SK-N-SH (cell line): ENCODE measurements around the gene SLC35D2. TPM values are rescaled to one million over a fixed set of nuclear protein-coding genes. Genes with fewer than 3 reads are reported as not detected.
"Not testable (repeated sequence)": the region's sequence is repeated elsewhere in the genome, so short reads cannot be mapped to it uniquely, and the experiment has no call there.

Experiments used
- CTCF ChIA-PET: fragments of 300-600, 350-600 bp; formaldehyde crosslinking; extraction: SDS; loops from one replicate; lab custom pipeline; 2021; lab: Yijun Ruan, JAX
- POLR2A ChIA-PET: fragments of 350-600 bp; sonication (Branson Sonifier 250); formaldehyde crosslinking; extraction: SDS; loops from one replicate; lab custom pipeline; 2020; ENCODE audit warnings: antibody characterized with exemption, inconsistent platforms; lab: Yijun Ruan, JAX
- DNase-seq: peaks from one replicate; pipeline ENCODE4 v3.0.0; 2012
- H2AFZ ChIP-seq: fragments of 200-600 bp; sonication (generic); 2 replicates; pipeline ENCODE4 v1.8.1; 2016; ENCODE audit warnings: antibody characterized with exemption, mild to moderate bottlenecking, low read depth
- H3F3A ChIP-seq: fragments of 200-600 bp; sonication (generic); replicated peaks from 2 replicates; pipeline ENCODE3; 2016; ENCODE audit warnings: antibody characterized with exemption, mild to moderate bottlenecking; ENCODE audit not compliant: insufficient read depth
- H3K27ac ChIP-seq, 2 experiments: fragments of 200-500 bp in 1 of 2; fragments of 200-600 bp in 1 of 2; sonication (Bioruptor generic) in 1 of 2; sonication (generic), shearing (Covaris generic) in 1 of 2; 2 replicates each; pipeline versions ENCODE4 v1.5.1 to v1.6.1; 2014 to 2016; ENCODE audit warnings: low read depth in 2 of 2, inconsistent platforms in 1 of 2, low read length in 1 of 2, mild to moderate bottlenecking in 1 of 2, mixed read lengths in 1 of 2
- H3K27me3 ChIP-seq: fragments of 200-600 bp; sonication (generic), shearing (Covaris generic); 2 replicates; pipeline ENCODE4 v1.6.1; 2016; ENCODE audit warnings: mixed run types; ENCODE audit not compliant: insufficient read depth
- H3K36me3 ChIP-seq, 2 experiments: fragments of 200-500 bp in 1 of 2; fragments of 200-600 bp in 1 of 2; sonication (Bioruptor generic) in 1 of 2; sonication (generic) in 1 of 2; replicated peaks in 1 of 2; 2 replicates each; pipeline versions ENCODE3 to v1.5.1; 2014 to 2016; ENCODE audit warnings: low read length in 1 of 2, mild to moderate bottlenecking in 1 of 2; ENCODE audit not compliant: insufficient read depth in 2 of 2, control insufficient read depth in 1 of 2
- H3K4me1 ChIP-seq, 2 experiments: fragments of 200-500 bp in 1 of 2; fragments of 200-600 bp in 1 of 2; sonication (Bioruptor generic) in 1 of 2; sonication (generic), shearing (Covaris generic) in 1 of 2; 2 replicates each; pipeline versions ENCODE4 v1.5.1 to v1.6.1; 2014 to 2016; ENCODE audit warnings: low read depth in 1 of 2, low read length in 1 of 2, mixed run types in 1 of 2; ENCODE audit not compliant: insufficient read depth in 2 of 2, control insufficient read depth in 1 of 2
- H3K4me2 ChIP-seq: fragments of 200-600 bp; sonication (generic), shearing (Covaris generic); 2 replicates; pipeline ENCODE4 v1.6.1; 2017; ENCODE audit warnings: mixed run types
- H3K4me3 ChIP-seq, 2 experiments: fragments of 200-500 bp in 1 of 2; fragments of 200-600 bp in 1 of 2; sonication (Bioruptor generic) in 1 of 2; sonication (generic), shearing (Covaris generic) in 1 of 2; 2 replicates each; pipeline versions ENCODE4 v1.5.1 to v1.8.1; 2014 to 2016; ENCODE audit warnings: low read depth in 2 of 2, inconsistent platforms in 1 of 2, low read length in 1 of 2, mild to moderate bottlenecking in 1 of 2, mixed read lengths in 1 of 2, moderate library complexity in 1 of 2
- H3K79me2 ChIP-seq: fragments of 200-600 bp; sonication (generic); 2 replicates; pipeline ENCODE4 v1.8.1; 2017; ENCODE audit warnings: mild to moderate bottlenecking; ENCODE audit not compliant: insufficient read depth
- H3K9ac ChIP-seq: fragments of 200-600 bp; sonication (generic); 2 replicates; pipeline ENCODE4 v1.6.1; 2017; ENCODE audit warnings: mixed run types
- H3K9me2 ChIP-seq: fragments of 200-600 bp; sonication (generic); 2 replicates; pipeline ENCODE4 v1.6.1; 2017; ENCODE audit warnings: mixed run types
- H3K9me3 ChIP-seq: fragments of 200-600 bp; sonication (generic); 2 replicates; pipeline ENCODE4 v1.6.1; 2017; ENCODE audit warnings: mixed run types, mild to moderate bottlenecking, moderate library complexity
- H4K20me1 ChIP-seq: fragments of 200-600 bp; sonication (generic); 2 replicates; pipeline ENCODE4 v1.6.1; 2017; ENCODE audit warnings: mild to moderate bottlenecking, mixed run types; ENCODE audit not compliant: insufficient read depth
- EZH2phosphoT487 ChIP-seq: fragments of 200-600 bp; sonication (generic); IDR thresholded peaks from 2 replicates; pipeline ENCODE4 v1.6.1; 2017; ENCODE audit warnings: low read depth, mixed run types, mild to moderate bottlenecking, antibody characterized with exemption, moderate library complexity, borderline replicate concordance
- FOSL2 ChIP-seq: IDR thresholded peaks from 2 replicates; pipeline ENCODE4 v1.4.0; 2012; ENCODE audit warnings: low read depth, mild to moderate bottlenecking, moderate library complexity, borderline replicate concordance
- FOXM1 ChIP-seq: IDR thresholded peaks from 2 replicates; pipeline ENCODE4 v1.4.0; 2012; ENCODE audit warnings: low read depth, mild to moderate bottlenecking
- GATA2 ChIP-seq: sonication (generic); formaldehyde crosslinking; IDR thresholded peaks from 2 replicates; pipeline ENCODE4 v1.5.0; 2020; ENCODE audit warnings: mild to moderate bottlenecking, missing genetic modification reagents
- JUND ChIP-seq: IDR thresholded peaks from 2 replicates; pipeline ENCODE4 v1.4.0; 2012
- NFIC ChIP-seq: IDR thresholded peaks from 2 replicates; pipeline ENCODE4 v1.4.0; 2012; ENCODE audit warnings: borderline replicate concordance
- NRF1 ChIP-seq: IDR thresholded peaks from 2 replicates; pipeline ENCODE4 v1.6.1; 2012; ENCODE audit warnings: low read depth, mild to moderate bottlenecking, low read length
- PBX3 ChIP-seq: IDR thresholded peaks from 2 replicates; pipeline ENCODE4; 2012
- REST ChIP-seq: IDR thresholded peaks from 2 replicates; pipeline ENCODE4 v1.6.1; 2012; ENCODE audit warnings: mild to moderate bottlenecking, low read depth, low read length, moderate library complexity
- TAF1 ChIP-seq: IDR thresholded peaks from 2 replicates; pipeline ENCODE4 v1.6.1; 2012; ENCODE audit warnings: low read depth, mild to moderate bottlenecking, low read length, moderate library complexity, borderline replicate concordance
- TCF12 ChIP-seq: IDR thresholded peaks from 2 replicates; pipeline ENCODE4 v1.4.0; 2012
- TEAD4 ChIP-seq: IDR thresholded peaks from 2 replicates; pipeline ENCODE4 v1.4.0; 2012; ENCODE audit warnings: mild to moderate bottlenecking, borderline replicate concordance; ENCODE audit not compliant: insufficient read depth
- WGBS: methylation state at CpG from one replicate; pipeline ENCODE4 v1.1.6; 2017; ENCODE audit warnings: low lambda C conversion rate; 5-methylcytosine and 5-hydroxymethylcytosine counted together
- polyA plus RNA-seq, 3 experiments: library from polyadenylated mRNA; depleted of rRNA; stranded (reverse); fragments of >200 nt; gene quantifications; 2 replicates each; pipeline ENCODE4 v1.2.3, GENCODE V29; 2012

SLC35D2 gene
- polyA plus RNA-seq, 1 of the 3 experiments (the other 2 are of a cell fraction), result 26.1 TPM

- H2AFZ ChIP-seq, H3K9ac ChIP-seq, H3K4me2 ChIP-seq, POLR2A ChIA-PET, H3K79me2 ChIP-seq, H3K4me1 ChIP-seq, H3F3A ChIP-seq, H3K27me3 ChIP-seq, H3K9me2 ChIP-seq, H3K4me3 ChIP-seq, DNase-seq, H3K27ac ChIP-seq, H4K20me1 ChIP-seq, H3K9me3 ChIP-seq: not testable (repeated sequence)
- CTCF ChIA-PET, result interaction anchor here (1.2 kb wide), 1 partner anchor 42 kb away, joined by 3 read pairs; no protein-coding TSS in a partner anchor
- peaks cover 18 to 63% of the 10 kb centered on the region in 2 experiments for H3K36me3 ChIP-seq
- WGBS, result 97% methylated on average over 6 of the region's 6 CpGs
Measured at GRCh38 chr9:96360523-96360922, 23.0 kb downstream of the SLC35D2 start.

- Histone ChIP-seq H3K9ac (no peak overlapping the region), H3K9me3 (peaks cover 8% of the 10 kb centered on the region; the same call in 1 of the 2 replicates)
- TF ChIP-seq TEAD4, result no peak
- TF ChIP-seq TAF1, result no peak
- no peak for TF ChIP-seq GATA2 (CRISPR knock-in tag)
- no peak for TF ChIP-seq TCF12
- TF ChIP-seq EZH2phosphoT487, result no peak
- TF ChIP-seq JUND, result no peak
- no peak for TF ChIP-seq FOSL2
- no peak for TF ChIP-seq PBX3
- no peak for TF ChIP-seq NRF1
- no peak for TF ChIP-seq REST
- TF ChIP-seq NFIC, result no peak
- TF ChIP-seq FOXM1, result no peak
- TF ChIP-seq, all 33 proteins: peak for 0
- no peaks in the 10 kb centered on the region for H3K4me1 ChIP-seq
- H3K27me3 ChIP-seq, result no peaks in the 10 kb centered on the region
- CTCF ChIA-PET, result interaction anchor here (1.0 to 1.1 kb wide), 2 partner anchors 14 to 316 kb away, joined by 3 to 4 read pairs; no protein-coding TSS in a partner anchor
- no peak for DNase-seq
- H3K9me2 ChIP-seq, result no peaks in the 10 kb centered on the region
- H3K79me2 ChIP-seq, result no peaks in the 10 kb centered on the region
- H2AFZ ChIP-seq, result no peak overlapping the region
- WGBS, result 100% methylated on average over 1 of the region's 1 CpG
- no peaks in the 10 kb centered on the region for H4K20me1 ChIP-seq
- POLR2A ChIA-PET, result no interaction called here
- H3K36me3 ChIP-seq, result peaks cover 18 to 48% of the 10 kb centered on the region in 2 experiments
- peaks cover 8% of the 10 kb centered on the region for H3F3A ChIP-seq
- no peak overlapping the region for H3K4me3 ChIP-seq
- H3K4me2 ChIP-seq, result no peak overlapping the region
- H3K27ac ChIP-seq, result no peak overlapping the region
Measured at GRCh38 chr9:96350866-96351265, 32.6 kb downstream of the SLC35D2 start.
